H1 (cell line): ENCODE data around the gene CEACAM1. TPM values are rescaled to one million over a fixed set of nuclear protein-coding genes. Genes with fewer than 3 reads are reported as not detected.

Source experiments
- CTCF ChIA-PET: fragments of 300-600 bp; sonication (Branson Sonifier 250); formaldehyde crosslinking; loops from one replicate; lab custom pipeline; 2021; ENCODE audit not compliant: partially characterized antibody; lab: Charles Lee
- POLR2A ChIA-PET: fragments of 300-600 bp; sonication (Branson Sonifier 250); formaldehyde crosslinking; loops from one replicate; lab custom pipeline; 2021; ENCODE audit warnings: inconsistent platforms; ENCODE audit not compliant: partially characterized antibody; lab: Charles Lee
- DNase-seq, 2 experiments: peaks; one replicate each; pipeline versions ENCODE4 v3.0.0 to v3.0.0-alpha.2; 2010 to 2022; ENCODE audit warnings: low spot score in 2 of 2, low read depth in 1 of 2, mixed read lengths in 1 of 2
- FAIRE-seq: peaks from 2 replicates; lab custom pipeline; 2011; peaks lifted over from hg19 to GRCh38; lab: Jason Lieb, UNC
- H2AFZ ChIP-seq: 2 replicates; pipeline ENCODE4 v1.8.1; 2012; ENCODE audit warnings: low read length, inconsistent platforms
- H2AK5ac ChIP-seq: 2 replicates; pipeline ENCODE4 v1.6.1; 2013; ENCODE audit warnings: low read depth, low read length
- H2BK120ac ChIP-seq: replicated peaks from 2 replicates; pipeline ENCODE3; 2013; ENCODE audit warnings: low read depth, low read length, inconsistent platforms
- H2BK12ac ChIP-seq: 2 replicates; pipeline ENCODE4 v1.6.1; 2013; ENCODE audit warnings: low read depth, low read length
- H2BK15ac ChIP-seq: 2 replicates; pipeline ENCODE4 v1.6.1; 2013; ENCODE audit warnings: low read length
- H2BK20ac ChIP-seq: 2 replicates; pipeline ENCODE4 v1.6.1; 2013; ENCODE audit warnings: low read length
- H2BK5ac ChIP-seq: 2 replicates; pipeline ENCODE4 v1.6.1; 2013; ENCODE audit warnings: low read depth, low read length
- H3K14ac ChIP-seq: 2 replicates; pipeline ENCODE4 v1.6.1; 2013; ENCODE audit warnings: inconsistent platforms; ENCODE audit not compliant: insufficient read length
- H3K18ac ChIP-seq: 2 replicates; pipeline ENCODE4 v1.6.1; 2013; ENCODE audit warnings: low read length; ENCODE audit errors: extremely low read depth
- H3K23ac ChIP-seq: 2 replicates; pipeline ENCODE4 v1.6.1; 2013; ENCODE audit warnings: inconsistent platforms; ENCODE audit not compliant: insufficient read length
- H3K23me2 ChIP-seq: 2 replicates; pipeline ENCODE4 v1.6.1; 2013; ENCODE audit warnings: low read depth, low read length
- H3K27ac ChIP-seq: 2 replicates; pipeline ENCODE4 v1.6.1; 2011; ENCODE audit warnings: low read depth, low read length, inconsistent platforms
- H3K27me3 ChIP-seq, 4 experiments: replicated peaks in 1 of 4; 1 replicate in 1 of 4; 2 replicates in 3 of 4; pipeline versions ENCODE4 v1.6.1 to v1.8.1; 2011 to 2013; ENCODE audit warnings: low read length in 3 of 4, mild to moderate bottlenecking in 3 of 4, inconsistent platforms in 2 of 4, mixed read lengths in 2 of 4, moderate library complexity in 1 of 4; ENCODE audit not compliant: control insufficient read depth in 3 of 4, insufficient read depth in 3 of 4; ENCODE audit errors: extremely low read depth in 1 of 4
- H3K36me3 ChIP-seq, 4 experiments: 2 replicates each; pipeline versions ENCODE4 v1.6.1 to v1.8.1; 2011 to 2013; ENCODE audit warnings: mild to moderate bottlenecking in 4 of 4, low read length in 3 of 4, moderate library complexity in 2 of 4, control low read depth in 1 of 4, inconsistent platforms in 1 of 4; ENCODE audit not compliant: insufficient read depth in 4 of 4, control insufficient read depth in 2 of 4
- H3K4ac ChIP-seq: replicated peaks from 2 replicates; pipeline ENCODE3; 2013; ENCODE audit warnings: low read length, low read depth, mixed read lengths, inconsistent platforms; ENCODE audit not compliant: insufficient read length
- H3K4me1 ChIP-seq, 4 experiments: replicated peaks in 1 of 4; 1 replicate in 1 of 4; 2 replicates in 3 of 4; pipeline versions ENCODE4 v1.6.1 to v1.8.1; 2011 to 2013; ENCODE audit warnings: low read length in 3 of 4, inconsistent platforms in 2 of 4, mixed read lengths in 1 of 4; ENCODE audit not compliant: insufficient read depth in 4 of 4, control insufficient read depth in 3 of 4
- H3K4me2 ChIP-seq, 2 experiments: 2 replicates each; pipeline versions ENCODE4 v1.6.1 to v1.8.1; 2011 to 2013; ENCODE audit warnings: low read depth in 2 of 2, low read length in 2 of 2, control low read depth in 1 of 2, inconsistent platforms in 1 of 2, mild to moderate bottlenecking in 1 of 2; ENCODE audit not compliant: insufficient read depth in 1 of 2
- H3K4me3 ChIP-seq, 4 experiments: fragments of 200-600, 300-600 bp in 1 of 4; sonication (generic), shearing (Covaris generic), sonication (Bioruptor Twin) in 1 of 4; 2 replicates each; pipeline versions ENCODE4 v1.5.1 to v1.8.1; 2011 to 2016; ENCODE audit warnings: low read length in 4 of 4, low read depth in 3 of 4, control low read depth in 2 of 4, inconsistent platforms in 2 of 4, mild to moderate bottlenecking in 2 of 4, mixed read lengths in 1 of 4, moderate library complexity in 1 of 4; ENCODE audit not compliant: insufficient read depth in 2 of 4; ENCODE audit errors: extremely low read depth in 1 of 4
- H3K56ac ChIP-seq: replicated peaks from 2 replicates; pipeline ENCODE3; 2013; ENCODE audit warnings: low read depth, mild to moderate bottlenecking, mixed read lengths, low read length, inconsistent platforms; ENCODE audit not compliant: insufficient read length
- H3K79me1 ChIP-seq: 2 replicates; pipeline ENCODE4 v1.6.1; 2013; ENCODE audit warnings: low read depth, low read length, control low read depth
- H3K79me2 ChIP-seq, 2 experiments: 2 replicates each; pipeline versions ENCODE4 v1.6.1 to v1.8.1; 2012 to 2013; ENCODE audit warnings: low read length in 2 of 2, mild to moderate bottlenecking in 2 of 2, inconsistent platforms in 1 of 2; ENCODE audit not compliant: insufficient read depth in 2 of 2, control insufficient read depth in 1 of 2
- H3K9ac ChIP-seq, 4 experiments: replicated peaks in 1 of 4; 1 replicate in 1 of 4; 2 replicates in 3 of 4; pipeline versions ENCODE4 v1.6.1 to v1.8.1; 2011 to 2013; ENCODE audit warnings: low read depth in 3 of 4, low read length in 3 of 4, control low read depth in 2 of 4, mild to moderate bottlenecking in 2 of 4, moderate library complexity in 2 of 4, inconsistent platforms in 1 of 4; ENCODE audit errors: extremely low read depth in 1 of 4
- H3K9me3 ChIP-seq, 2 experiments: 2 replicates each; pipeline versions ENCODE4 v1.6.1 to v1.8.1; 2012 to 2013; ENCODE audit warnings: mild to moderate bottlenecking in 2 of 2, moderate library complexity in 2 of 2, control low read depth in 1 of 2, inconsistent platforms in 1 of 2, low read depth in 1 of 2, low read length in 1 of 2, mixed read lengths in 1 of 2; ENCODE audit not compliant: insufficient read depth in 2 of 2
- H4K20me1 ChIP-seq, 2 experiments: replicated peaks in 1 of 2; 2 replicates each; pipeline versions ENCODE3 to v1.8.1; 2011 to 2013; ENCODE audit warnings: inconsistent platforms in 2 of 2, low read length in 2 of 2, mild to moderate bottlenecking in 1 of 2; ENCODE audit not compliant: insufficient read depth in 2 of 2, control insufficient read depth in 1 of 2
- H4K5ac ChIP-seq: 2 replicates; pipeline ENCODE4 v1.6.1; 2013; ENCODE audit warnings: low read length, low read depth, mixed read lengths, inconsistent platforms; ENCODE audit not compliant: insufficient read length
- H4K8ac ChIP-seq: 2 replicates; pipeline ENCODE4 v1.8.0; 2013; ENCODE audit warnings: mild to moderate bottlenecking, moderate library complexity, low read length, inconsistent platforms; ENCODE audit not compliant: insufficient read depth; ENCODE audit errors: extremely low read depth
- H4K91ac ChIP-seq: replicated peaks from 2 replicates; pipeline ENCODE3; 2013; ENCODE audit warnings: low read length, mixed read lengths, inconsistent platforms; ENCODE audit not compliant: insufficient read length
- KDM5A ChIP-seq: fragments of 200-600 bp; IDR thresholded peaks from 2 replicates; pipeline ENCODE4 v1.7.1; 2012; ENCODE audit warnings: mild to moderate bottlenecking, low read length, inconsistent platforms, mixed read lengths
- SRF ChIP-seq: IDR thresholded peaks from 2 replicates; pipeline ENCODE4 v1.6.1; 2011; ENCODE audit warnings: mild to moderate bottlenecking, low read depth, low read length, moderate library complexity
- TAF7 ChIP-seq: optimal IDR thresholded peaks from 2 replicates; pipeline ENCODE3; 2011; ENCODE audit warnings: low read depth, mild to moderate bottlenecking, inconsistent platforms, low read length, moderate library complexity, borderline replicate concordance
- WGBS, 2 experiments: shearing (Covaris generic) in 1 of 2; methylation state at CpG; one replicate each; pipeline versions ENCODE4 v1.1.6 to v1.1.7; 2013 to 2015; ENCODE audit warnings: low lambda C conversion rate in 2 of 2, mixed read lengths in 2 of 2, inconsistent platforms in 1 of 2, low coverage in 1 of 2, missing lambda C conversion rate in 1 of 2; ENCODE audit not compliant: insufficient replicate concordance in 2 of 2, insufficient coverage in 1 of 2, insufficient read length in 1 of 2; ENCODE audit errors: extremely low coverage in 1 of 2, missing lambda C conversion rate in 1 of 2; 5-methylcytosine and 5-hydroxymethylcytosine counted together
- polyA plus RNA-seq, 7 experiments: library from polyadenylated mRNA; depleted of rRNA in 3 of 7; stranded (reverse) in 5 of 7; unstranded in 2 of 7; fragments of >200 nt in 5 of 7; fragments of 200-250 nt in 2 of 7; gene quantifications; 1 replicate in 5 of 7; 2 replicates in 1 of 7; 4 replicates in 1 of 7; pipeline versions ENCODE4 v1.2.1 to v1.2.3, GENCODE V29; 2011 to 2013; ENCODE audit warnings: missing spikeins in 2 of 7, mixed read lengths in 2 of 7
- total RNA-seq: library from RNA; stranded (reverse); fragmentation: NEBNext Ultra II Directional; extraction: Animal tissue kit (Norgen Biotek cat#: 25700); gene quantifications from 2 replicates; pipeline ENCODE4 v1.2.1, GENCODE V29; 2021

Gene CEACAM1
- total and polyA plus RNA-seq, 2 of the 8 experiments (the other 6 are each of a cell fraction or from before 2014, with no cell fraction given) = 1.8 to 3.6 TPM

GRCh38 chr19:42560731-42561130 is 32.5 kb upstream of the CEACAM1 start:
- ChIA-PET POLR2A (no interaction called here), CTCF (interaction anchor here (3.4 to 5.2 kb wide), 4 partner anchors 31 to 120 kb away, joined by 19 to 51 read pairs (median 30); partner anchors contain the start of genes CEACAM1 and CEACAM8)
- Histone ChIP-seq H3K4me1 (peaks cover 3 to 11% (median 5%) of the 10 kb centered on the region in 4 experiments; a peak in 6 of 7 replicates), H2BK20ac (no peak overlapping the region), H4K8ac (no peak overlapping the region; the same call in 1 of the 2 replicates), H3K56ac (no peak overlapping the region), H2BK12ac (no peak overlapping the region), H3K27me3 (no peaks in the 10 kb centered on the region), H3K4ac (no peak overlapping the region), H4K20me1 (no peaks in the 10 kb centered on the region), H2BK15ac (no peak overlapping the region), H3K18ac (no peak overlapping the region), H3K36me3 (no peaks in the 10 kb centered on the region), H2AFZ (no peak overlapping the region), H4K5ac (no peak overlapping the region), H3K27ac (no peak overlapping the region), H3K79me2 (no peaks in the 10 kb centered on the region), H3K9me3 (no peaks in the 10 kb centered on the region), H2BK5ac (no peak overlapping the region; the same call in 1 of the 2 replicates), H3K14ac (no peak overlapping the region), H4K91ac (no peak overlapping the region), H3K4me2 (no peak overlapping the region), H2BK120ac (no peak overlapping the region), H3K4me3 (no peak overlapping the region), H2AK5ac (no peak overlapping the region), H3K79me1 (no peaks in the 10 kb centered on the region), H3K9ac (no peak overlapping the region), H3K23ac (no peak overlapping the region), H3K23me2 (no peaks in the 10 kb centered on the region)
- 92% methylated on average over 4 of the region's 4 CpGs; no CpG with 5 or more reads in 1 of the 2 experiments for WGBS, 2 experiments
- DNase-seq (no peak), FAIRE-seq (no peak)
- TF ChIP-seq SRF (no peak), TAF7 (no peak), KDM5A (no peak)
